EL (cell line): ENCODE data around the gene LACTB.
A peak's percentile ranks its signal among the peaks of the same experiment; 100 is the strongest.

Source experiments
- DNase-seq: peaks from one replicate; pipeline ENCODE4 v3.0.0-alpha.2; 2016

LACTB gene

GRCh38 chr15:63121382-63122001 is at the start of gene LACTB:
Gene LACTB, plus strand, starts transcription at chr15:63121861. Its CDS starts 11 bp downstream, at chr15:63121872.
- peak; percentile 92 for DNase-seq

- no peak for DNase-seq
Observed at GRCh38 chr15:63072023-63072650, 49.5 kb upstream of the LACTB start.

- DNase-seq = no peak
Observed at GRCh38 chr15:63072809-63073277, 48.8 kb upstream of the LACTB start.

GRCh38 chr15:63073497-63074172 is 48.0 kb upstream of the LACTB start:
- no peak for DNase-seq

GRCh38 chr15:63075015-63075983 is 46.4 kb upstream of the LACTB start:
- no peak for DNase-seq

GRCh38 chr15:63075984-63076713 is 45.5 kb upstream of the LACTB start:
- no peak for DNase-seq

- no peak for DNase-seq
Observed at GRCh38 chr15:63076714-63077046, 45.0 kb upstream of the LACTB start.

GRCh38 chr15:63077952-63078351 is 43.7 kb upstream of the LACTB start:
- DNase-seq = no peak

- DNase-seq = peak; percentile 66
Observed at GRCh38 chr15:63079947-63080626, 41.6 kb upstream of the LACTB start.

- no peak for DNase-seq
Observed at GRCh38 chr15:63080634-63081250, 40.9 kb upstream of the LACTB start.

- no peak for DNase-seq
Observed at GRCh38 chr15:63082366-63082765, 39.3 kb upstream of the LACTB start.

GRCh38 chr15:63083044-63083443 is 38.6 kb upstream of the LACTB start:
- DNase-seq = no peak

- DNase-seq = no peak
Observed at GRCh38 chr15:63083541-63083940, 38.1 kb upstream of the LACTB start.

- no peak for DNase-seq
Observed at GRCh38 chr15:63084806-63085205, 36.9 kb upstream of the LACTB start.

- DNase-seq = no peak
Observed at GRCh38 chr15:63085289-63085688, 36.4 kb upstream of the LACTB start.

GRCh38 chr15:63086271-63086670 is 35.4 kb upstream of the LACTB start:
- no peak for DNase-seq

GRCh38 chr15:63086947-63087346 is 34.7 kb upstream of the LACTB start:
- no peak for DNase-seq

- no peak for DNase-seq
Observed at GRCh38 chr15:63088533-63089245, 33.0 kb upstream of the LACTB start.

GRCh38 chr15:63089260-63090043 is 32.2 kb upstream of the LACTB start:
- DNase-seq = peak; percentile 96

- DNase-seq = no peak
Observed at GRCh38 chr15:63090472-63090871, 31.2 kb upstream of the LACTB start.
